NCI-H460 (cell line): ENCODE results near the gene SCN1A. TPM values are rescaled to one million over a fixed set of nuclear protein-coding genes. Genes with fewer than 3 reads are reported as not detected.

Source experiments
- DNase-seq: peaks from one replicate; pipeline ENCODE4 v3.0.0-alpha.2; 2016; ENCODE audit warnings: low read depth; ENCODE audit errors: extremely low read depth
- total RNA-seq: library from RNA; depleted of rRNA; stranded (reverse); fragments of >200 nt; shearing (Covaris generic); gene quantifications from 2 replicates; pipeline ENCODE4 v1.2.3, GENCODE V29; 2014

Gene SCN1A
- total RNA-seq, 1 experiment from 2014 or later: 0.05 TPM

DNA sequence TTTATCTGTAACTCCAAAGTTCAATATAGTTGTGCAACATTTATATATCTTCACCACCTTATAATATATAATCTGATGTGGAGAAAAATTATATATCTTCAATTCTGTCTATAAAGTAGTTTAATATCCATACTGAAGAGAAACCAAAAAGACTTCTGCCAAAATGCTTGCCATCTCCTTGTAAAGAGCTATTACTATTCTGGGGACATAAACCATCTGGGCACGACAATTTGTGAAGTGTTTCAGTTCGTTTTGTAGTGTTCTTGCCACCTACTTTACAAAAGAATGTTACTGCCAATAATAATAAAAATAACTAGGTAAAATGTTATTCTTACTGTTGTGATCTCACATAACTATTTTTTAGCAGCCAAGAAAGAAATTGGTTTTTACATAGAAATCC is 45.1 kb downstream of the SCN1A start:
- DNase-seq: no peak

DNA sequence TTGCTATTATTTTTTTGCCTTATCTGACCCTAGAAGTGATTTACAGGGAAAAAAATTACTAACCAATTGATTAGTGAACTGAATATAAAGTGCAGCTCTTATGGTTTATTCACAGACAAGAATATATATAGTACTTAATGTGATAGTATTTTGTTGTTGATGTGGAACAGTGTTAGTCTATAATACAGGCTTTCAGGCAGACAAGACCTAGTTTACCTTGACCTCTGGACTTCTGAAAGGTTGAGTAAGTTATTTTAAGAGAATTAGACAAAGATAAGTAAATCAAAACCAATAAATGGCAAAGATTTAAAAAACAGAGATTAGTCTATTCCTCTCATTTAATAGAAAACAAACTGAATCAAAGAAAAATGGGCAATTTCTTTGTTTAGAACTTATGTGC is 46.0 kb downstream of the SCN1A start:
- DNase-seq: no peak

DNA sequence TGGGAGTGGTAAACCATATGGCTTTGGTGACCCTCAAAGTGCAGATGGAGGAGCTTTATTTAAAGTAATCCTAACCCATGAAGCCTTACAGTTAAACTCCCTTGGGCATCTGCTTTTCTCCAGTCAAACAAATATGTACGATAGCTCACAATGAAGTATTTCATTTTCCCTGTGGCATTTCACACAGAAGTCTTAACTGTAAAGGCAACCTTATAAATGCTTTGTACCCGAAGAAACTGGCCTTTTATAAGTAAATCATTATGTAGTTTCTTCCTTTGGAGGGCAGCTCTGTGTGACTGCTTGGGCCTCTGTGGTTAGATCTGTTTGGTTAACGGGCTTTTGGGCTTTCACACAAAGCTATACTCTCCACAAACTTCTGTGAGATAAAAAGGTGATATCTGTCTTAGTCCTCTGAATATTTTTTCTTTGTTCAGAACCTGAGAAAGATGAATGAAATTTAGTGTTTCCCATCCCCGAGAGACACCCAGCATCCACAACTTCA is 46.6 kb downstream of the SCN1A start:
- DNase-seq: no peak

DNA sequence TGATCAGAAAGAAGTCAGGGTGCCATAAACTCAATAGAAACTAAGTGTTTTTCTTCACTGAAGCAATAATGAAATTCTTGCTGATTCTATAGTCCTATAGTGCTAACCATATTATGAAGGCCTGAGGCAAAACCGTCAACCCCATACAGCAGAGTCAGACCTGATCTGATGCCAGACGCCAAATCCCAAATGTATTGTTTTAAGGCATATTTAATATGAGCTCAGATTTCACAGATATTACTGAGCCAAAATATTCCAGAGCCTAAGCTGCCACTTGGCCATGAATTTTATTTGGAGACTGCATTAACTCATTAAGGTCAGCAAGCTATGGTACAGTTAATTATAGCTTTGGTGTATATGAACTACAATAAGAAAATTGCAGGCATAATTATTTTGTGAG is 53.4 kb downstream of the SCN1A start:
- DNase-seq: no peak

DNA sequence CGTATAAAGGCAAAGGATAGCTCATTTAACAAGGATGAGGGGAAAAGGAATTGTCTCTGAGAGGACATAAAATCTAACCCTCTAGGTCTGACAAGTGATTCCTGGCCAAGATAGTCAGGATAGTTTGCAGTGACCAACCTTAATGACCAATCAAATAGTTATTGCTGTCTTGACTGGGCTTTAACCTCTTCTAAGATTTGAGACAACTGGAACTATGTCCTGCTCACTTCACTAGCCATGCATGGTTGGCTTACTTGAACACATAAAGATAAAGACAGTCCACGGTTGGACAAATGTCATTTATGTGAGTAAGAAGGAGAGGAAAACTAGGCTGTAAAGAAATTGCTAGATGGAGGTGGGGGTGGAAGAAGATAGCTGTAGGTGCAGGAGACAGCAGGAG is 53.8 kb downstream of the SCN1A start:
- DNase-seq: no peak

DNA sequence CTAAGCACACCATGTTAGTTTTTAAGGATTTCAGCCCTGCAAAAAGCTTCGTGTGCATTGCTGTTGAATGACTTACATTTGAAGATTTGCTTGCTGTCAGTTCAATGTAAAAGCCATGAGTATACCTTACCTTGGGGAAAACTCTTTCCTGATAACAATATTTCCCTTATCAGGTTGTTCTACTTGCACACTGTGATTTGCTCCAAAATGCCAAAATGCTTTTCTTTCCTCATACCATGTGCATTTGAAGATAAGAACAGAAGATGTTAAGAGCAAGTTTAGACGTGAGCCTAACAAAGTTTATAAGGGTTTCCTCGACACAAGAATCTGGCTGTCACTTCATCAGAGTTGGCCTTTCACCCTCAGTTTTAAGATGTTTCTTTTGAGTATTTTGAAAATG is 57.6 kb downstream of the SCN1A start:
- DNase-seq: no peak

DNA sequence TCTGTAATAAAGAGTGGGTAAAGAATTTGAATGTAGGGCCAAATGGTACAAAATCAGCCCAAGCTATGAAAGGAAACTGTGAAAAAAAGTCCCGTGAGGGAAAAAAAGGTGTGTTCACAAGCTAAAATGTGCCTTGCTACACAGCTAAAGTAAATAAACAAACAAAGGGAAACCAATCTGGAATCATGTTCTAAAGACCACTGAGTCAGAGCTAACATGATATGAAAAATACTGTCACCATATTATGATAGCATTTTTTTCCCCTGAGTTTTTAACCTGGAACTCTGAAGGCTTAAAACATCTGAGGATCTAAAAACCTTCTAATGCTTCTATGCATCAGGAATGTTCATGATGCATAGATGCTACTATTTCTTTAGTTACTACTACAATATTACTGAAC is 58.8 kb downstream of the SCN1A start:
- no peak for DNase-seq

DNA sequence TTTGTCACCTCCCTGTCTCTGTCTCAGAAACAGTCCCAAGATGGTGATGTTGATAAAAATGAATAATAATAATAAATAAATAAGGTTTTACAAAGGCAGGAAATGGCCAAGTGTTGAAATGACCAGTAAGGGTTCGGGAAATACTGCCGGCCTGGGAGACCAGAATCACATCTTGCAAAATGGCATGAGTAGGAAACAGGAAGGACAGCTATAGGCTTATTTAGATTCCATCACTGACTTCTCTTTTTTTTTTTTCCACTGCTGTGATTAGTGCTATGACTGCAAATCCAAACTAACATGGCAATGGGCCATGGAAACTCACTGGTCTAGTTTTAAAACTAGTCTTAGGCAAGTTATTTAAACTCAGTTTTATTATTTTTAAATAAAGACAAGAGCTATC is 60.6 kb downstream of the SCN1A start:
- no peak for DNase-seq

DNA sequence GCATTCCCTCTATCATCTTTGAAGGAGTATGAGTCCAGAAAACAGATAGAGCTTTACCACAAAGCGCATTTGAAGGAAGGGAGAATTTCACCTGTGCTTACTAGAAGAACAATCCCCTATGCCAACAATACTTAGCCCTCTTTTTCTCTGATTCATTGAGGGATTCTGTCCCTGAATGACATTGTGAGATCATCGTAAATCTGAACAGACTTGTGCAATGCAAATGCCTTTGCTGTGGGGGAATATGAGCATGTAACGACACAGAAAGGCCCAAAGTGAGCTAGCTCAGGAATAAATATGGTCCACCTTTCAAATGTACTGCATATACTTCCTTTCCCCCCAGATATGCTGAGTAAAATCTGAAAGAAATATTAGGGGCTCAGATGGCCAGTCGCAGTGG is 67.6 kb downstream of the SCN1A start:
- DNase-seq: no peak

DNA sequence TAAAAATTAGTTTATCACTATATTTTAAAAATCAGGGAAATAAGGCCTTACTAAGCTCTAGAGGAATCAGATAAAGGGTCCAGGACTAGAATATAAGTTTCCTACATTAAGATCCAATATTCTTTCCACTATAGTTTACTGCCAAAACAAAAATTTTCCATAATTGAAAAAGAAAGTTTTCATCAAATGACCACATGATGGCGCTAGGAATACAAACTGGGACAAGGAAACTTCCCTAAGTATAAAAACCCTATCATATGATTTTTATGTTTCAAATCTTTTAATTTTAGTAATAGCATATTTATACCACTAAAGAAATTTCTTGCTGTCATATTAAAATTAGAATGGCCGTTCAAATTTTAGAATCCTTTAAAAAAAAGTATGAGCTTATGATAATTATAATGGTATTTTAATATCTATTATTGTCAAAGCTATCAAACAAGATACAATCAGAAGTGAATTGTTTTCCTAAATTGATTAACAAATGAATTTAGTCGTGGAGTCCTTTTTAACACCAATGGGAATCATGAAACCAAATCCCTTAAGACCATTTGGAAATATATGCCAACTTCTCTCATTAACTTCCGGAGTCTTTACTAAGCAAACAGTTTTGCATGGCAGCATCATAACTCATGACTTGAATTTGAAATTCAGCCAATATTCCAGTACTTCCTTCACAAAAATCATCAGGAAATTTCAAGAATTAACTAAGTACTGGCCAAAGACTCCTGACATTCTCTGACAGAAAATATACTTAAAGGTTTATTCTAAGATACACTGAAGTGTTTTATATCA is 70.3 kb downstream of the SCN1A start:
- peak; percentile 41 for DNase-seq

DNA sequence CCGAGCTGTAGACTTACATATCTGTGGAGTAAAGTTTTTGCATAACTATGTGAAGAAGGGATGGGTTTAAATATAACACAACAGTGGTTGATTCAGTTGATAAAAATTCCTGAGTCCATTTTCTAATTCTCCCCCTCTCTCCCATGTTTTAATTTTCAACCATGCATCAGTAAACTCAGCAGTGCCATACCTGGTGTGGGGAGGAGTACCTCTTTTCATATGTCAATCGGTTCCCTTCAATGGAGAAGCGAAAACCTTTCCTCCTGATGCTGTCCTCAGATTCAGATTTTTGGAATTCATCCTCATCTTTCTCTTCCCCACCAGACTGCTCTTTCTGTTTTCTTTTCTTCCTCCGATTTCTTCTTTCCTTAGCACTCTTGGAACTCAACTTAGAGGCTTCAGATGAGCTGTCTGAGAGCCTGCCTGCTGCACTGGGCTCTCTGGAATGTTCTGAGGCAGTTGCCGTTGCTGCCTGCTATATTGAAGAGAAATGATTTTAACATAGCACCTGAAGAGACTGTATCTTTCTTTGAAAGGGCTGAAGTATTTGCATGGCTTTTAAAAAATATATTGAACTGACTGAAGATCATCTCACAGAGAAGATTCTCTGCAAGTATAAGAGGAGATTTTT is 82.9 kb downstream of the SCN1A start:
- DNase-seq: no peak

DNA sequence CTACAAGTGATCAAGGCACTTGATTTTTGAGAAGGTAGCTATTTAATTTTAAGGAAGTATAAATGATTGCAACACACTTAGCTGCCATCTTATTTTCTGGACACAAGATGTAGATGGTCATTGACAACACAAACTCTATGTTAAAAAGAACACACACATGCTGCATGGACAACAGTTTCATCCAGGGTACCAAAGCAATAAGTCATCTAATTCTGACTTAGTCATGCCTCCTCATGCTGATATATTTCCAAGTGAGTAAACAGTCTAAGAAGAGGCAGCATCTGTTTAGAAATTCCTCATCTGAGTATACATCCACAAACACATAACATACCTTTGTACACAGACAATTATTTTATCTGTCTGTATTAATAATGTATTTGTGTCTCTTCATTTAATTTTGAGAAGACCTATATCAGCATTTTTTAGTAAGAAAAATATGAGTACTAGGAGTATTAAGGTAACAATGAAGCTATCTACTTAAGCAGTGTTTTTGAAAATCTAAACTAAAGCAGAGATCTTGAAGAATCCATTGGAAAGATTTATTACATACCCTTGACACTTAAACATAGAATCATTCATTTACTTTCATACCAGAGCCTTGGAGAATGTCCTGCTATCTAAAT is 84.9 kb downstream of the SCN1A start:
- no peak for DNase-seq

DNA sequence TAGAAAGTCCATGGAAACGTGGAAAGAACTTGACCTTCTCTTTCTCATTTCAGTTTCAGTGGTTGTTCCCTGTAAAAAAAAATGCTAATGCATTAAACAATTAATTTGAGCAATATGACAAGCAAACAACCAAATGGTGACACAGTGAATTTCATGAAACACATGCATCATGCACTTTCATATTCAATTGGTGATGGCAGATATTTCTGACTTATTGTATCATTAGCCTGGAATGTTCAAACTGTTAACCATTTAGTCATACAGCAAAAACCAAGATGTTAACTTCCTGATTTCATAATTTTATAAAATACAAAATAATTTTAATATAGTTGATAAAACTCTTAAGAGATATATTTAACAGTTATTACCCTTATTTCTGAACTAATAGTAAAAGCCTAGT is 85.5 kb downstream of the SCN1A start:
- DNase-seq: no peak

DNA sequence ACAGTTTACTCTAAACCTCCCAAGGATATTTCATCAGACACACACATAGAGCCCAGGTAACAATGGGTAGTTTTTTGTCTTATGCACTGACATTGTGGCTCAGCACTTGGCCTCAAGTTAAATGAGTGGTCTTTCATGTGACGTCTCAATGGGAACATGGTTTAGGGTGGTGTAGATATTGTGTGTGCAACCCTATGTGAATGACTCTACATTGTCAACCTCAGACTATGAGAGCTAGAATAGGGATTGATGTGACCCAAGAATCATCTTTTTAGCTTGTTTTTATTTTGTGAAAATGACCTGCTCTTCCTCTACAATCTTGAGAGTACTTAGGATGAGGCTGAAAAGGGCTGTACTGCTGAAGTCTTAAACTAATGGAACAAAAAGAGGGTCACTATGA is 86.2 kb downstream of the SCN1A start:
- no peak for DNase-seq

DNA sequence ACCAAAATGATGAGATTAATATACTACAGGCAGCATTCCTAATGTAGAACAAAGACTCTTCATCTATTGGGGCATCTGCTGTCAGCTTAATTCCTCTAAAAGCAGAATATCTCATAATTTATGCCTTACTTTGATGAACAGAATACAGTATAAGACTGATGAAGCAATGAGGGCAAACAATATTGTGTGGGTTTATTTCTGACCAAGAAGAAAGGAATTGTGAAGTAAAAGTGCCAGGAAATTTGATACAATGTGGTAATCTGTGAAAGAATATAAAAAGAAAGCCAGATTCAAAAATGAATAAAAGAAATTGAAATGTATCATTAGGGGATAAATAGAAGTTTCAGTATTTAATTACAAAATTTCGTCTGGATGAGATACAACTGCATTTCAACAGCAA is 95.5 kb downstream of the SCN1A start:
- DNase-seq: no peak

DNA sequence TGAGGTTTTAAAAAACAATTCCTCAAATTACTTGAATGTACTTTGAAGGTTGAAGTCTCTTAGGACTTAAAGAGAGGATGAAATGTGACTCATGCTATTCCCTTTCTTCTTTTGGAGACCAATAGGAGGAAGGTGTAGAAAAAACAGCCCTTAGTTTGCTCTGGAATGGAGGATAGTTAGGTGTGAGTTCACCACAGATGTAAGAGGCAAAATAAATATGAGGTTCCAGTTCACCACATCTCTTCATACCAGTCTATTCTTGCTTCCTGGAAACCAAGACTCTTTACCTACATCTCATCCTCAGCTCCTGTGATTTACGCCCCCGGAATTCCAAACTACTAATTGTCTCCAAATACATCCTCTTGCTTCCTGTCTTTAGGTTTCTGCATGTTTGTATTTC is 96.8 kb downstream of the SCN1A start:
- no peak for DNase-seq

DNA sequence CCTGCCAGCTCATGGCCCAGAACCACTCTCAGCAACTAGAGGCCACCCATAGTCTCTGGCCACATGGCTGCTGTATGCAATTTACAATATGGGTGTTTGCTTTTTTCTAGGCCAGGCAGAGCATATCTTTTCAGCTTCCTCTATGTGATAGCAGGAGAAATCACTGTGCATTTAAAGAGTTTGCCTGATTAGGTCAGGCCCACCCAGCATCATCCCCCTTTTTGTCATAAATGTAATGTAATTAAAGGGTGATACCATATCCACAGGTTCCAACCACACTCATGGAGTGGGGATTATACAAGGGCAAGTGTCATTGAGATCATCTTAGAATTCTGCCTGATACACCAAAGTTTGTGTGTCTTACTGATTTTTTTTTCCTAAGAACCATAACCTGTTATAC is 102.5 kb downstream of the SCN1A start:
- no peak for DNase-seq

DNA sequence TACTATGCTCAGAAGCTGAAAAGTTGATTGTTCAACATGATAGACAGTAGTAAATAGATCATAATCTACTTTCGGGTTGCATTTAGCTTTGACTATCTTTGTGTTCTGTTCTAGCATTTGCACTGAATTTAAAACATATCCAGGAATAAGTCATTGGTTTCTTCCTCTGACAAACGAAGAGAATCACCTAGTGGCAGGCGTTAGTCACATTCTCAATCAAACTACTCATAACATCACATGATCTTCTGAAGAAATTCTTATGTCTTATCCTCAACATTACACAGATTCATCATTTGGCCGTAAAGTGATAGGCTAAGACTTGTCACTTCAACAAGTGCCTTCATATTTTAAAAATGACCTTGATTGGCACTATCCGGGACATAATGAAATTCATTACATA is 110.6 kb downstream of the SCN1A start:
- DNase-seq: no peak

DNA sequence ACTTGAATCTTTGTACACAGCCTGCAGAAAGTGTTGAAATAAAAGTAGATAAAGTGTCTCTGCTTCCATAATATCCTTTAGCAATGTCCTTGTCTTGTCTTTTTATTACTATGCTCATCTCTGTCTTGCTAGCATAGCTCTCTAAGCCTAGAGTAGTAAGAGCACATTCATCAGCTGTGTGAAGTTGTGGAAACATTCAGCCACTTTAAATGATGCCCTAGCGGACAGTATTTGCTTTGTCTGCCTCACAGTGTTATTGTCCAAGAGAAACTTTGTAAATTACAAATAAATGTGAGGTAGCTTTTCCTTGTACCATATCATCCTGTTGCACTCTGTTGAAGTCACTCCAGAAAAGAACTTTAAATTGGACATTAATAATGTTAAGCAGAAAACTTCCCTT is 113.9 kb downstream of the SCN1A start:
- no peak for DNase-seq

DNA sequence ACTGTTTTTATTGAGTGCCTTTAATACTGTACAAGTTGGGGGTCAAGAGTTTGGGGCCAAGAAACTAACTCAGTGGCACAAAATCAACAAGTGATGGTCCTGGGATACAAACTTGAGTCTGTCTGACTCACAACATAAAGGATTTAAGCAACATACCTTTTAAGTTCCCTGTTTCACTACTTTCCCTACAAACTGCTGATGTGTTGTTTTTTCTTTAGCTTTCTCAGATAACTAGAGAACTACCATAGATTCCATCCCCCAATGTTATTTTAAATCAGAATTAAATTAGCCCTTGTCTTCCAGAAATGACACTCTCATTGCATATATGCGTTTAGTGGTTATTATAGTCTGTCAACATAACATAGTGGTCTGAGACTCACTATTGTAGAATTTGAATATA is 116.2 kb downstream of the SCN1A start:
- no peak for DNase-seq

DNA sequence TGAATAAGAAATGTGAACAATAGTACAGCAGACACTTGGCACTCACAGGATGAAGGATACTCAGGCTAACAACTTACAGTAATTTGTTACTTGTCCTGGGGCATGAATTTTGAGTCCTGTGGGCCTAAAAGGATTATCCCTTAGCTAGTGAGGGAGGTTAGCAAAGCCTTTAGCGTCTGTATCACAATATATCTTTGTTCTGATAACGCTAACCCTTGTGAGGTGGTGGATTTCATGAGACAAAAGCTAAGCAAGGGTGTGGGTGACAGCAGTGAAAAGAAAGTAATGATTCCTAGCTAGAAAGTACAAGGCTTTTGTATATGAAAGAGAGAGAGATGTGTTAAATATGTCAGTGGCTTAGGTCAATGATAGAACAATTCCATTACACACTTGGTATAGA is 127.4 kb downstream of the SCN1A start:
- DNase-seq: no peak

DNA sequence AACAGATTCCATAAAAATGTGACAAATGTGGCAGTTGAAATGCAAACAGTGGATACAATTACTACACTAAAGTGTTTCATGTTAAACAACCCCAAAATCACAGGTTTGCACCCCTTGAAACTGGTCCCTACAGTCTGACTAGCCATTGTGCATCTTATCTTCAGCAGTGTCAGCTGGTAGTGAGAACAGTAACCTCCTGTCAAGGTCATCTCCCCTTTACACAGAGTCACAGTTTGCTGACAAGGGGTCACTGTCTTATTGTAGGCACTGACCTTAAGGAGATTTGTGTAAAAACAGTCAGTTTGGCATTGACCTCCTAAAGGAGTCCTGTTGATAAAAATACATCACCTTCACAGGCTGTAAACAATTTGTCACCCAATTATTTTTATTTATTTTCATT is 137.0 kb downstream of the SCN1A start:
- no peak for DNase-seq
